HCT116 (cell line): Measurements from ENCODE around the gene MIER3. TPM values are rescaled to one million over a fixed set of nuclear protein-coding genes. Genes with fewer than 3 reads are reported as not detected.

Source experiments
- ATAC-seq: fragments of 200-7000 bp; cut with Tn5 transposase; 2 replicates; pipeline ENCODE4 v1.9.1; 2020; ENCODE audit warnings: mild to moderate bottlenecking, moderate library complexity
- BruUV-seq: library from RNA; stranded (reverse); fragments of 400-500 nt; replicated peaks from 2 replicates; lab custom pipeline; 2021; lab: Mats Ljungman, UMichigan
- CTCF ChIA-PET: fragments of 300-600 bp; sonication (Branson Sonifier 250); formaldehyde crosslinking; loops from one replicate; lab custom pipeline; 2021; ENCODE audit warnings: antibody characterized with exemption; lab: Charles Lee
- POLR2A ChIA-PET: fragments of 300-600, 350-600 bp; sonication (Branson Sonifier 250); formaldehyde crosslinking; loops from one replicate; lab custom pipeline; 2021; ENCODE audit warnings: antibody characterized with exemption; lab: Charles Lee
- RAD21 ChIA-PET, 2 experiments: fragments of 300-600 bp; sonication (Branson Sonifier 250); formaldehyde crosslinking; loops; one replicate each; lab custom pipeline; 2023; ENCODE audit warnings: low total read pairs in 2 of 2; ENCODE audit not compliant: uncharacterized antibody in 2 of 2, unreplicated experiment in 2 of 2, low non-redundant PET in 1 of 2; lab: Charles Lee
- DNase-seq: peaks from one replicate; pipeline ENCODE4 v3.0.0-alpha.2; 2010; ENCODE audit warnings: low read depth, low spot score
- H2AFZ ChIP-seq: fragments of 200-600 bp; shearing (Covaris generic), sonication (generic); 2 replicates; pipeline ENCODE4 v1.6.1; 2017; ENCODE audit warnings: low read depth, mixed run types, mixed read lengths, antibody characterized with exemption, low read length; ENCODE audit not compliant: poor library complexity, severe bottlenecking
- H3K27ac ChIP-seq: 2 replicates; pipeline ENCODE4 v1.5.1; 2012; ENCODE audit warnings: low read depth, low read length
- H3K27me3 ChIP-seq: fragments of 200-600 bp; sonication (generic); 2 replicates; pipeline ENCODE4 v1.6.1; 2016; ENCODE audit warnings: mixed run types, low read length, mixed read lengths; ENCODE audit not compliant: insufficient read depth
- H3K36me3 ChIP-seq, 2 experiments: fragments of 200-500 bp in 1 of 2; fragments of 200-600 bp in 1 of 2; sonication (Bioruptor generic) in 1 of 2; sonication (generic) in 1 of 2; 2 replicates each; pipeline versions ENCODE4 v1.5.1 to v1.6.1; 2014 to 2016; ENCODE audit warnings: low read length in 2 of 2, inconsistent platforms in 1 of 2, mixed read lengths in 1 of 2, mixed run types in 1 of 2; ENCODE audit not compliant: insufficient read depth in 2 of 2, control insufficient read depth in 1 of 2
- H3K4me1 ChIP-seq, 2 experiments: fragments of 200-600 bp in 1 of 2; sonication (generic) in 1 of 2; 2 replicates each; pipeline versions ENCODE4 v1.5.1 to v1.6.1; 2012 to 2017; ENCODE audit warnings: low read length in 2 of 2, inconsistent platforms in 1 of 2, mild to moderate bottlenecking in 1 of 2, mixed read lengths in 1 of 2, mixed run types in 1 of 2, moderate library complexity in 1 of 2; ENCODE audit not compliant: insufficient read depth in 2 of 2, control insufficient read depth in 1 of 2
- H3K4me2 ChIP-seq: fragments of 200-600 bp; sonication (generic); 2 replicates; pipeline ENCODE4 v1.6.1; 2017; ENCODE audit warnings: mixed run types, low read length, mixed read lengths
- H3K4me3 ChIP-seq, 2 experiments: fragments of 200-600 bp in 1 of 2; sonication (generic) in 1 of 2; replicated peaks in 1 of 2; 2 replicates each; pipeline ENCODE4 v1.5.1; 2011 to 2016; ENCODE audit warnings: low read length in 2 of 2, control low read depth in 1 of 2, low read depth in 1 of 2, mild to moderate bottlenecking in 1 of 2, mixed read lengths in 1 of 2, mixed run types in 1 of 2
- H3K79me2 ChIP-seq: fragments of 200-600 bp; sonication (generic); 2 replicates; pipeline ENCODE4 v1.6.1; 2017; ENCODE audit warnings: mild to moderate bottlenecking, mixed run types, low read length, moderate library complexity, mixed read lengths; ENCODE audit not compliant: insufficient read depth
- H3K9ac ChIP-seq: fragments of 200-600 bp; sonication (generic); 2 replicates; pipeline ENCODE4 v1.6.1; 2016; ENCODE audit warnings: low read length, mixed read lengths
- H3K9me2 ChIP-seq: fragments of 200-600 bp; sonication (generic), shearing (Covaris generic); 2 replicates; pipeline ENCODE4 v1.6.1; 2017; ENCODE audit warnings: mixed run types, mild to moderate bottlenecking, moderate library complexity; ENCODE audit not compliant: insufficient read depth
- H3K9me3 ChIP-seq, 2 experiments: fragments of 200-500 bp in 1 of 2; fragments of 200-600 bp in 1 of 2; sonication (Bioruptor generic) in 1 of 2; sonication (generic) in 1 of 2; 2 replicates each; pipeline ENCODE4 v1.6.1; 2014 to 2017; ENCODE audit warnings: low read length in 2 of 2, mixed read lengths in 2 of 2, inconsistent platforms in 1 of 2, low read depth in 1 of 2, mild to moderate bottlenecking in 1 of 2, mixed run types in 1 of 2, moderate library complexity in 1 of 2; ENCODE audit not compliant: control insufficient read depth in 1 of 2, insufficient read depth in 1 of 2
- H4K20me1 ChIP-seq: fragments of 200-600 bp; sonication (generic), shearing (Covaris generic); 2 replicates; pipeline ENCODE4 v1.6.1; 2017; ENCODE audit warnings: mixed run types, mild to moderate bottlenecking, moderate library complexity; ENCODE audit not compliant: insufficient read depth
- CBX3 ChIP-seq: IDR thresholded peaks from 2 replicates; pipeline ENCODE4 v1.6.1; 2012; ENCODE audit warnings: low read depth
- REST ChIP-seq: IDR thresholded peaks from 2 replicates; pipeline ENCODE4 v1.6.1; 2012; ENCODE audit warnings: low read depth
- SIN3A ChIP-seq: IDR thresholded peaks from 2 replicates; pipeline ENCODE4 v1.6.1; 2012; ENCODE audit warnings: low read depth
- ZBTB33 ChIP-seq: IDR thresholded peaks from 2 replicates; pipeline ENCODE4 v1.6.1; 2011; ENCODE audit warnings: mild to moderate bottlenecking, low read length, moderate library complexity; ENCODE audit not compliant: insufficient replicate concordance; ENCODE audit errors: extremely low read depth
- intact Hi-C: fragments of 100-400 bp; cut with micrococcal nuclease; formaldehyde crosslinking; loops from 2 replicates; pipeline ENCODE4 v1.10.0; 2022
- total RNA-seq: library from RNA; stranded (reverse); gene quantifications from one replicate; pipeline ENCODE4 v1.2.1, GENCODE V29; 2021; ENCODE audit not compliant: unreplicated experiment

The MIER3 gene
- total RNA-seq, 1 experiment from 2014 or later = 21.9 TPM

GRCh38 chr5:56918054-56918453 lies 33.9 kb downstream of the MIER3 start:
- no peak overlapping the region for H3K4me3 ChIP-seq
- H3K79me2 ChIP-seq = no peaks in the 10 kb centered on the region; the same call in 1 of the 2 replicates
- BruUV-seq = no TSS peak
- H3K36me3 ChIP-seq = peaks cover 6 to 18% of the 10 kb centered on the region in 2 experiments; a peak in 3 of 4 replicates
- TF ChIP-seq SIN3A = no peak
- TF ChIP-seq REST = no peak
- no peak for TF ChIP-seq CBX3
- no peak for TF ChIP-seq ZBTB33
- H3K4me1 ChIP-seq = no peaks in the 10 kb centered on the region
- ChIA-PET CTCF (interaction anchor here (0.8 kb wide), 1 partner anchor 18 kb away, joined by 3 read pairs; no protein-coding TSS in a partner anchor), RAD21 (no interaction called here), POLR2A (no interaction called here)
- no peak overlapping the region for H3K4me2 ChIP-seq
- intact Hi-C loops = no loop called here
- H4K20me1 ChIP-seq = no peaks in the 10 kb centered on the region
- no peak for ATAC-seq
- no peak overlapping the region for H3K27ac ChIP-seq
- H2AFZ ChIP-seq = no peak overlapping the region
- no peaks in the 10 kb centered on the region for H3K27me3 ChIP-seq
- H3K9me2 ChIP-seq = no peaks in the 10 kb centered on the region
- no peak overlapping the region for H3K9ac ChIP-seq
- no peaks in the 10 kb centered on the region for H3K9me3 ChIP-seq
- no peak for DNase-seq
